ENCODE measurements around the gene AGBL4.

AGBL4 gene

DNA sequence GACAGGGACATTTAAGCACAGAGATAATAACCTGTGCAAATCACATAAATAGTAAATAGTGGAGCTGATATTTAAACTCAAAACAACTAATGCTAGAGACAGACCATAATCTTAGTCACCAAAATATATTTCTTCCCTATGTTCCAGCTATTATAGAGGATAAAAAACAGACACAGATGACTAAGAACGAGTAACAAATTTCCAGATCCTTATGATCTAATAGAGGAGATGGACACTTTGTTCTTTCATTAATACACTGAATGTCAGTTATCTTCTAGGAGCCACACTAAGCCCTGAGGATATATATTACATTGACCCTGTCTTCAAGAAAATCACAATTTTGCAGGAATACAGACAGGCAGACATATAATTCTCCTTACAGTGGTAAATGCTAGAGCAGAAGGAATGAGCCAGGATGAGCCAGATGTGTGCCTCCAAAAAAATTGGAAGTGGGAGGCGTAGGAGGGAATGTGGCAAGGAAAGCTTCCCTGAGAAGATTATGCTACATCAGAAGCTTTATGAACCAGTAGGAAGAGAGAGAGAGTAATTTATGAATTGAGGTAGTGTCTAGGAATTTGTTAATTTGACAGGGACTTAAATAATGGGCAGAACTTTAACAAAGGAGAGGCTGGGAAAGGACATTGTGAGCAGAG is 851.7 kb downstream of the AGBL4 start:
- no peak for DNase-seq

DNA sequence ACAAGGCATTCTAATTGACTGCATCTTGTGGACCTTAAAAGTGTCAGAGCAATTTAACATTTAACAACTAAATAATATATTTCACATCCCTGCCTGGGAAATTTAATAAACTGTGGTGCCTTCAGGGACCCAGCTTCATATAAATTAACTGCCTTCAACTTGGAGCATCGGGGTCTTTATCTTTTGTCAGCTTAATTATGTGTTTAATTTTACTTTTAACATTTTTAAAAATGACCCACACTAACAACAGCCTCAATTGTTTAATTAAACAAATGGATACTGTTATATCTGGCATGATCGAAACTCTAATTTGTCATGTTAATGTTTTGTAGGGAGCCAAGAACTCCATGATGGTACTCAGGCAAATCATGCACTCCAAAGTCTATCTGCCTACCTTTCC is 857.7 kb downstream of the AGBL4 start:
- DNase-seq, result no peak

DNA sequence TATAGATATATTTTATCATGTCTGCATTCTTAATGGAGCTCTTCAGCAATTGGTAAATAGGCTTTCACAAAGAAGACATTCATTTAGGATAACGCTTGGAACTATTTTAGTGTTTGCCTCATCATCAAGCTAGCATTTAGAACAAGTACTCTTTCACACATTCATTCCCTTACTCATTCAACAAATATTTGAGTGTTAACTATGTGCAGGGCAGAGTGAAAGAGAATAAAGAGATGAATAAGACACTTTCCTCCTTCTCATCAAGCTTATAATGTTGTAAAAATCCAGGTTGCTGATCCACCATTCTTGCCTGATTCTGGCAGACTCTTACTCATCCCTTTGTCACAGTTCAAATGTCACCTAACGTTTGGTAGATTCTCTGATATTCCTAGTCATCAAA is 860.7 kb downstream of the AGBL4 start:
- no peak for DNase-seq

DNA sequence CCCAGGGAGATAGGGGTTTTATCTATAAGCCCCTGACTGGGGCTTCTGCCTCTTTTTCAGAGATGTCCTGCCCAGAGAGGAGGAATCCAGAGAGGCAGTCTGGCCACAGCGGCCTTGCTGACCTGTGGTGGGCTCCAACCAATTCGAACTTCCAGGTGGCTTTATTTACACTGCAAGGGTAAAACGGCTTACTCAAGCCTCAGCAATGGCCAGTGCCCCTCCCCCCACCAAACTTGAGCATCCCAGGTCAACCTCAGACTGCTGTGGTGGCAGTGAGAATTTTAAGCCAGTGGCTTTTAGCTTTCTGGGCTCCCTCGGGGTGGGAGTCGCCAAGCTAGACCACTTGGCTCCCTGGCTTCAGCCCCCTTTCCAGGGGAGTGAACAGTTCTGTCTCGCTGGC is 863.1 kb downstream of the AGBL4 start:
- no peak for DNase-seq

DNA sequence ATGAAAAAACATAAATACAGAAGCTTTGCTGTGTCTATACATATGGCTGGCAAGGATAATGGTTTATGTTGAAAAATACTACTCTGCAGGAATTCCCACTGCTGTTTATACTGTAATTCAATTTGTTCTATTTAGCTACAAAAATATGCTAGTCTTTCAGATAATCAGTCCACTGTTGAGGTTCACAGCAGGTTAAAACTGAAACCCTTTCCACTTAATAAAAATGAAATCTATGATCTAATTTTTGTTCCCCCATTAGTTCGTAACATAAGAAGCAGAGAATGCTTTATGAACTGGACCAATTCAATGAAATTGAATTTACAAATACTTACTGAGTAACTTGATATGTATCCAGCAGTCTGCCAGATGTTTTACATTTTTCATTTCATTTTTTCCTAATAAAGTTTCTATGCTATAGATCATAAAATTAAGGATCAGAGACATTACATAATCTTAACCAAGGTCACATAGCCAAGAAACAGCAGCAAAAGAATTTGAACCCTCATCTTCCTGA is 887.0 kb downstream of the AGBL4 start:
- DNase-seq, result no peak

DNA sequence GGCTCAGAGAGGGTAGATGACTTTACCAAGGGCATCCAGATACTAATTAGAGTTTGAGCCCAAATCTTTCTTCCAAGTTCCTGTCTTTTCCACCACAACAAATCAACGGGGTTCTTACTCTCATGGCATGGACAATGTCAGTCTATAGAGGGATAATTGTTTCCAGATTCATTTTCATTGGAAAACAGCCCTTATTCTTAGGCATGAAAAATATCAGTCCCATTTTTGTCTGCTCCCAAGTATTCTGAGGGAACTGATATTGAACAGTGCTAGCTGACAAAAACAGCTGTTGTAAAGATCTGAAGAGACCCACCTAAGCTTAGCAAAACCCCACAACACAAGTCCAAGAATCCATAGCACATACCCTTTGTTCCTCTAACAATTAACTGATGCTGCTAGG is 898.0 kb downstream of the AGBL4 start:
- DNase-seq, result no peak

DNA sequence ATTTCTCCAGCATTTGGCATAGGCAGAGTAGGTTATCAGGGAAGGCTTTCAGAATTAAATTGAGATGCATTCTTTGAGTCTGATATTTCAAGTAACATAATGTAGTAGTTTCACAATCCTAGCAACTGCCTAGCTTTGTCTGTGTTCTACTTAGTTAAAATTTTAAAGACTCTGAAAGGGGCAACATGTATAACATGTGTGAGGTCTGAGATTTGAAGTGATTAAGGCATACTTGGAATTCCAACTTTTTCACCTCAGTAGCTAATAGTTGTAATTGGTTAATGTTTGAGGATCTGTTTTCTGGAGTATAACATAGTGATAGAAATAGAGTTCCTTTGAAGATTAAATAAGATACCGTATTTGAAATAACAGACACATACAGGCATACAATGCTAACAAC is 911.8 kb downstream of the AGBL4 start:
- no peak for DNase-seq

DNA sequence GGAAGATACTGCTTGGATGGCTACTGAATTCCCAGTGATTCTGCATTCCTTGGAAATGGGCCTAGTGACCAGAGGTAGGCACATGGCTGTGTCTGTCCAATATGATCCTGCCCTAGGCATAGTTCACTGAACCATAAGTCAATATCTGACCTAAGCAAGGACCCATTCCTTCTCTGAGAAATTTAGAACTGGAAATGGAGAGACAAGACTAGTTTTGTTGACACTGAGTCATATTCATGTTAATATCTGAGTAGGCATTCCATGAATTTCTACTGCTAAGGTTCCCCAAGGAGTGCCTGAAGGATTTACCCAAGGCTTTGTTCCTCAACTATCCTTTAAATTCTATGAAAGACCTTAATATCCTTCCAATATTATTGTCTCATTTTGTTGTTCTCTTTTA is 917.3 kb downstream of the AGBL4 start:
- no peak for DNase-seq

DNA sequence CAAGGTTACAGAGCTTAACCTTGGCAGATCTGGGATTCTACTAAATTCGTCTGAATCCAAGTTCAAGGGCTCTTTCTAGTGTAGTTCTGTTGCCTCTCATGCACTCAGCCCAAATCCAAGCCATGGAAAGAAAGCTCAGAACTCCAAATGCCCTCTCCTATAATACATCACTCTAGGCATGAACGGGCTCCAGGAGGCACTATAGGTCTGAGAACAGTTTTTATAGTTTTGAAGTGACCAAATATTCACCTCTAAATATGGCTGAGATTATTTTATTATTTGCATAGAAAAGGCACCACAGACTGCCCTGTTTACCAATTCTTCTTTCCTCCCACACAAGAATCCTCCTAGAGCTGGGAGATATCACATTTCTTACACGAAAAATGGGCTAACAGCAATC is 919.2 kb downstream of the AGBL4 start:
- DNase-seq, result no peak

DNA sequence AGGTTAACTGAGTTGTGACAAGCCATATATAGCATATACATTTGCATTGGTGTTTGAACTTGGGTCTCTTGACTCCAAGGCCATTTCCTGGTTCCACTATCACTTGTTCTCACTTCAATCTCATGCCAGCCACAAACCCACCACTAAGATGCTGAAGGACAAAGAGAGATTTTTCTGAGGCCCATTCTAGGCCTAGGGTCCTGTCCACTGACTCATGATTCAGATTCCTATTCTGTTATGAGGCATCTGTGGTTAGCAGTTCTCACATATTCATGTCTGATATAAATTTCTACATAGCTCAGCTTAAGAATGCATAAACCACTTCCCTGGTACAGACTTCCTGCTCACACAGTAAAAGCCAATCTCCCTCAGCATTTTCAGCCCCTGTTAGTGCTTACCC is 921.0 kb downstream of the AGBL4 start:
- no peak for DNase-seq

DNA sequence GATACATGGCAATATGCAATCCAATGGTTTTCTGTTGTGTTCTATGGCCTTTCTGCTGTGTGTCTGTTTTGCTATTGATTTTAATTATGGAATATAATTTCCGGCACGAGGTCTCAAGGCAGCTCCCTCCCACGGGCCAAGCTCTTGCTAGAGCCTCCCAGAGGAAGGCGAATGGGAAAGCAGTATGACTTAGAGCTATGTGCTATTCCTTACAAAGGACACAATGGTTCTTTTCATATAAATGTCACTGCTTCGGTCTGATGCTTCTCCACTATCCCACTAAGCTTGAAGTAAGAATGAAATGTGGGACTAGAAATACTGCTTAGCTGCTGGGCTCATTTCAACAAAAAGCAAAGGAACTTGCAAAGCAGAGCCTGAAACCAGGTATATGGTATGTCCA is 924.9 kb downstream of the AGBL4 start:
- DNase-seq, result no peak

DNA sequence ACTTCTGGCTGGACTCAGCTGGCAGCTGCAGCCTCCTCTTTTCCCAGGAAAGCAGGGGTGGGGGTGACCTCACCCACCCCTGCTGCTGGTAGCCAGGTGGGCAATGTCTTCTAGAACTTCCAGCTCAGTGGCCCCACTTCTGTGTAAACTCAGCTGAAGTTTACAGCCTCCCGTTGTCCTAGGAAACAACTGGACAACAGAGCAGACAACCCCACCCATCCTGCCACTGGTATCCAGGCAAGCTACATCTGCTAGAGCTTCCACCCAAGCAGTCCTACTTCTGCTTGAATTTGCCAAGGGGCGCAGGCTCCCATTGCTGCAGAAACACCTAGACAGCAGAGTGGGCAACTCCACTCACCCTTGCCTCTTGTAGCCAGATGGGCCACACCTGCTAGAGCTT is 937.4 kb downstream of the AGBL4 start:
- DNase-seq, result no peak

DNA sequence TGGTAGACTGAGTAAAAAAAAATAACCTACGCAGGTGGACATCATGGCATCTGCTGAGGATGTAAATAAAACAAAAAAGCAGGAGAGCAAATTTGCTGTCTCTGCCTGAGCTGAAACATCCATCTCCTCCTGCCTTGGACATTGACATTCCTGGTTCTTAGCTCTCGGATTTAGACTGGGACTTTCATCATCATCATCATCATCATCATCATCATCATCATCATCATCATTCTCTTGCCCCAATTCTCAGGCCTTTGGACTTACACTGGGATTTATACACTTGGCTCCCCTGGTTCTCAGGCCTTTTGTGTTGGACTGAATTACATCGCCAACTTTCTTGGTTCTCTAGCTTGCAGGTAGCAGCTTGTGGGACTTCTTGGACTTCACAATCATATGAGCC is 938.7 kb downstream of the AGBL4 start:
- DNase-seq, result no peak

DNA sequence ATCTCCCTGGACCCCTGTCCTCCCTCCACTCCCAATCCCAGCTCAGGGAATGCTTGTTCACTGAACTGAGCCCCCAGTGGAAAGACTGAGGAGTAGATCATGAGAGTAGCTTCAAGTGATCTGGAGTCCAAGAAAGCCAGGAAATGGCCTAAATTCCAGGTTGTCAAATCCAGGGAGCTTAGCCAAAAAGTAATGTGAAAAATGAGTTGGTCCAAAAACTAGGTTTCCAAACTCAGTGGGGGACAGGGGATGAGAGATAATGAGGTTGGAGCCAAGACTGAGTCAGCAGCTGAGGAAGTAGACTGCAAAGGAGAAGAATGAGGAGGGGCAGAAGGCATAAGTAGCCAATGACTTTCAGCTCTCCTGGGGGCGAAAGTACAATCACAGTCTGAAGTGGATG is 963.0 kb downstream of the AGBL4 start:
- DNase-seq, result no peak

DNA sequence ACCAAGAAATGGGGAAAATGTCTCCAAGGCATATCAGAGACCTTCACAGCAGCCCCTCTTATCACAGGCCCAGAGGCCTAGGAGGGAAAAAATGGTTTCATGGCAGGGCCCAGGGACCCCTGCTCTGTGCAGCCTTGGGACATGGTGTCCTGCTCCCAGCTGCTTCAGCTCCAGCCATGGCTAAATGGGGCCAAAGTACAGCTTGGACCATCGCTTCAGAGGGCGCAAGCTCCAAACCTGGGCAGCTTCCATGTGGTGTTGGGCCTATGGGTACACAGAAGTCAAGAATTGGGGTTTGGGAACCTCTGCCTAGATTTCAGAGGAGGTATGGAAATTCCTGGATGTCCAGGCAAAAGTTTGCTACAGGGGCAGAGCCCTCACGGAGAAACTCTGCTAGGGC is 964.7 kb downstream of the AGBL4 start:
- no peak for DNase-seq

DNA sequence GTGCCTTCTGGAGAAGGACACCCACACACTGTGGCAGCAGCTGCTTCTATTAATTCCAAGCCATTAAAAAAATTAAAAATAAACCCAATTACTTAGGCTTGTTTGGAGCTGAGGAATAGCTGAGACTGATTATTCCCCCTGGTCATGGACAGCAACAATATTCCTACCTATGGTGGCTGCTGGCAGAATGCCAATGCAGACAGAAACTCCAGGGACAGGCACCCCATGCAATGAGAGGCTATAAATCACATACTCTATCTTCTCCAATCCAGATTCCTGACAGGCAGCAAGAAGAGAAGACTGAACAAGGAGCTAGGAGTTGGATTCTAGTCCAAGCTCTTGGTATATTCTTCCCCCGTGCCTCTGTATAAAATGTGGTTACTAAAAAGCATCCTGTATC is 971.7 kb downstream of the AGBL4 start:
- no peak for DNase-seq

DNA sequence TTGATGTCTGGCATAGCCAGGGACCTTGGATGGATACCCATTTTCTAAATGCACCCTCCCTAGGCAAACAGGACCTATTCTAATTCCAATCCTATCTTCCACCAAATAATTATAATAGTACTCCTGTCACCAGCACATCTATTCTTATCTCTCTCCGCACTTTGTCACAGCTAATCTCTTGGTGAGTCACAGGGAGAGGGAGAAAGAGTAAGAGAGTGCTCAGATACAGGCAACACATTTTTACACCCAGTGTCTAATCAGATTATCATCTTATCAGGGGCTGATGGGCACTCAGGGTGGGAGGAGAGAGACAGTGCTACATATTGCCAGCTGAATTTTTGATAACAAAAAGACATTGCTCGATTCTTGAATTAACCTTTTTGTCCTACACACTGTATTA is 972.1 kb downstream of the AGBL4 start:
- DNase-seq, result no peak

DNA sequence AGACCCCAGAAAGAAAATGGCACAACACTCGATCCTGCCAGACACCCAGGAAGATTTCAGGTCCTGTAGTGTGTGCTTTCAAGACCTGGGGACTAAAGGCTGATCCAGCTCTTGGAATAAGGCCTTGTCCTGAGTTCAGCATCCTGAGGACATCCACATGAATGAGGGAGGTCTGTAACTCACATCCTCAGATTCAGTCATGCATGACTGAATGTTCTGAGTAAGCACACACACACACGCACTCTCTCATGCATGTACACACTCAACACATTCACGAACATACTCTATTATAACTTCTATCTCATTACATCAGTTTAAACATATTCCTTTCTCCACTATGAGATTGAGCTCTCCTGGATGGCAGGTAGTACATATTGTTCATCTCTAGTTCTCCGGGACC is 973.7 kb downstream of the AGBL4 start:
- no peak for DNase-seq

DNA sequence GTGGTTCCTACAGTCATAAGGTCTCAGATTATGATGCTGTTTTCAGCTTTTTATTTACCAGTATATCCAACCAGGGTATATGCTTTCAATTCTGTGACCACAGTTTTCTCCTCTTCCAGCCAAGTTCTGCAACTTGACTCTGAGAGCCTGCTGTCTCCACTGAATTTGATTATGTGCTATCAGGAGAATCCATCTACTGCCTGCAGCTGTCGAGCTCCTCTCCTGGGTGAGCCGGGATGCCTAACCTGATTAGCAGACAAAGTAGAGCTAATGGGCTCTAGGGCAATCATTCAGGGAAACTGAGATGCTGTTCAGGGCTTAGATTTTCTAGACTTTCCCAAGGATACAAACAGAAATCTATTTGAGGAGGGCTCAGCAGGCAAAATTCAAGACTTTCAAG is 975.6 kb downstream of the AGBL4 start:
- no peak for DNase-seq

DNA sequence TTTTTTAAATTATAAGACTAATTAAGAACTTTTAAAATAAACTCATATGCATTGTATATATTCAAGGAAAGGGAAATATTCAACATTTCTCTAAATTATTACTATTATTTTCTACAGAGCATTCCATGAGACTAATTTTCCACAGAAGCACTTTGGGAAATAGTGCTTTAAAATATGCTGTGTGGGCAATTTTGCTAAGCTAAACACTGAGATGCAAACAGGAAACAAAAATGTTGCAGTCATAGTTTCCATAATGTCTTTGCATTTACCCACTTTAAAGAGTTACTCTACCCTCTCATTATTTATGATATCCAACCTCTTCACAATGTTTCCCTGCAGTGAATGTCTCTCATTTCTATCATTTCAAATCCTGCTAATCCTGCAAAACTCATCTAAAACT is 977.4 kb downstream of the AGBL4 start:
- no peak for DNase-seq

DNA sequence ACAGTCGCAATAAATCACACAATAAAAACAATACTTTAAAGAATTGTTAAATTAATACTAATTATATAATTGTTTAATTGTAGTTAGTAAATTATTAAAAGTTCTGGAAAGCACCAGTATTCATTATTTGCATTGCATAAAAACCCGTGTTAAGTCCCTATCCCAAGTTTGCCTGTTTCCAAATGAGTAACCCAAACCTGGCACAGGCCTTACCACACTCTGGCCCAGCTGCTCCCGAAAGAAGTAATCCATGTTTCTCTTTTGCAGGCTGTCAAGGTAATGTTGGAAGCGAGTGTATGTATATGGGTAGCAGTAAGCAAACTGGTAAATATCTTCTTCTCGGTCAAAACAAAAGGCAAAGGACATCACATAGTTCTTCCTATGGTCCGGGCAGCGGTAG is 978.4 kb downstream of the AGBL4 start:
- no peak for DNase-seq

DNA sequence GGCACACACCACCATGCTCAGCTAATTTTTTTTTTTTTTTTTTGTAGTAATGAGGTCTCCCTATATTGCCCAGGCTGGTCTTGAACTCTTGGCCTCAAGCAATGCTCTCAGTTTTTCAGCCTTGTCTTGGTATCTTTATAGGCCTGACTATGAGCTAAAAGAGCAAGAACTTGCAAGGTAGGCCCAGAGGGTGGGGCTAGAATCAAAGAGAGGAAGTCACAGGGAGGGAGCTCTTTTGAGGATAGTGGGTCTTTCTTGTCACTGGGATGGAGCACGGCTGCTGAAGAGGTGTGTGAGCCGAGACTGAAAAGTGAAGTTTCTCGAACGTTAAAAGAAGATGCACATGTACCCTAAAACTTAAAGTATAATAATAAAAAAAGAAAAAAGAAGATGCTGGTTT is 987.1 kb downstream of the AGBL4 start:
- DNase-seq, result no peak

DNA sequence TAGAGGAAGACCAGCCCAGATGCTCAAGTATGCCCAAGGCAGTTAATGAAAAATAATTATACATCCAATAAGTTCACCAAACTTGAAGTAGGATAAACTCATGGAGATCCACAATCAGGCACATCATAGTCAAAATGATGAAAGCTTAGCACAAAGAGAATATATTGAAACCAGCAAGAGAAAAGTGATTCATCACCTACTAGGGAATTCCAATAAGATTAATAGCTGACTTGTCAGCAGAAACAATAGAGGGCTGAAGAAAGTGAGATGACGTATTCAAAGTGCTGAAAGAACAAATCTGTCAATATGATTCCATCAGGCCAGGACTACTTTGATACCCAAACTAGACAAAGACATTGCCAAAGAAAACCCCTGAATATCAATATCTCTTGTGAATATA is 995.4 kb downstream of the AGBL4 start:
- no peak for DNase-seq

DNA sequence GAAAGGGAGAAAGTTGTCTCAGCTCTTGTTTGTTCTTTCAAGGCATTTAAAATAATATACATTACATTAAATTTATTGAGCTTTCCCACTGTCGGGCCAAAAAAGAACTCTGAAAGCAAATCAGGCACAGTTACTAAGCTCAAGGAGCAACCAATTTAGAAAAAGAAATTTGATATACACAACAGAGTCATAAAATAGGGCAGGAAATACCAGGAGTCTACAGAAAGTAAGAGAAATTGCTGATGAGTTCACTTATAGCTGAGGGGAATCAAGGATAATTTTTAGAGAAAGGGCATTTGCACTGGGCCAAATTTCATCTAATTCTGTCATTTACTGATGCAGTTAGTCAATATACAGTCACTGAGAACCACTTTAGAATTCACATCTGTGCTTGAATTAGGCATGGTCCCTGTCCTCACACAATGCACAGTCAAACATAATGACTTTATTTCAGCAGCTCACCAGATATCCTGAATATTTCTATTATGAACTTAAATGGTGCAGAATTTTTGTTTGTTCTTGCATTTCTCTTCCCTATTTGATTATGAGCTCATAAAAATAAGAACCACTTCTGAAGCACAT is 997.4 kb downstream of the AGBL4 start:
- no peak for DNase-seq
